H1 (cell line): ENCODE data around the gene MUC4. TPM values are rescaled to one million over a fixed set of nuclear protein-coding genes. Genes with fewer than 3 reads are reported as not detected.
A peak's percentile ranks its signal among the peaks of the same experiment; 100 is the strongest.

Source experiments
- CTCF ChIA-PET: fragments of 300-600 bp; sonication (Branson Sonifier 250); formaldehyde crosslinking; loops from one replicate; lab custom pipeline; 2021; ENCODE audit not compliant: partially characterized antibody; lab: Charles Lee
- POLR2A ChIA-PET: fragments of 300-600 bp; sonication (Branson Sonifier 250); formaldehyde crosslinking; loops from one replicate; lab custom pipeline; 2021; ENCODE audit warnings: inconsistent platforms; ENCODE audit not compliant: partially characterized antibody; lab: Charles Lee
- DNase-seq, 2 experiments: peaks; one replicate each; pipeline versions ENCODE4 v3.0.0 to v3.0.0-alpha.2; 2010 to 2022; ENCODE audit warnings: low spot score in 2 of 2, low read depth in 1 of 2, mixed read lengths in 1 of 2
- FAIRE-seq: peaks from 2 replicates; lab custom pipeline; 2011; peaks lifted over from hg19 to GRCh38; lab: Jason Lieb, UNC
- H2AFZ ChIP-seq: 2 replicates; pipeline ENCODE4 v1.8.1; 2012; ENCODE audit warnings: low read length, inconsistent platforms
- H2AK5ac ChIP-seq: 2 replicates; pipeline ENCODE4 v1.6.1; 2013; ENCODE audit warnings: low read depth, low read length
- H2BK120ac ChIP-seq: replicated peaks from 2 replicates; pipeline ENCODE3; 2013; ENCODE audit warnings: low read depth, low read length, inconsistent platforms
- H2BK12ac ChIP-seq: 2 replicates; pipeline ENCODE4 v1.6.1; 2013; ENCODE audit warnings: low read depth, low read length
- H2BK15ac ChIP-seq: 2 replicates; pipeline ENCODE4 v1.6.1; 2013; ENCODE audit warnings: low read length
- H2BK20ac ChIP-seq: 2 replicates; pipeline ENCODE4 v1.6.1; 2013; ENCODE audit warnings: low read length
- H2BK5ac ChIP-seq: 2 replicates; pipeline ENCODE4 v1.6.1; 2013; ENCODE audit warnings: low read depth, low read length
- H3K14ac ChIP-seq: 2 replicates; pipeline ENCODE4 v1.6.1; 2013; ENCODE audit warnings: inconsistent platforms; ENCODE audit not compliant: insufficient read length
- H3K18ac ChIP-seq: 2 replicates; pipeline ENCODE4 v1.6.1; 2013; ENCODE audit warnings: low read length; ENCODE audit errors: extremely low read depth
- H3K23ac ChIP-seq: 2 replicates; pipeline ENCODE4 v1.6.1; 2013; ENCODE audit warnings: inconsistent platforms; ENCODE audit not compliant: insufficient read length
- H3K23me2 ChIP-seq: 2 replicates; pipeline ENCODE4 v1.6.1; 2013; ENCODE audit warnings: low read depth, low read length
- H3K27ac ChIP-seq: 2 replicates; pipeline ENCODE4 v1.6.1; 2011; ENCODE audit warnings: low read depth, low read length, inconsistent platforms
- H3K27me3 ChIP-seq, 4 experiments: replicated peaks in 1 of 4; 1 replicate in 1 of 4; 2 replicates in 3 of 4; pipeline versions ENCODE4 v1.6.1 to v1.8.1; 2011 to 2013; ENCODE audit warnings: low read length in 3 of 4, mild to moderate bottlenecking in 3 of 4, inconsistent platforms in 2 of 4, mixed read lengths in 2 of 4, moderate library complexity in 1 of 4; ENCODE audit not compliant: control insufficient read depth in 3 of 4, insufficient read depth in 3 of 4; ENCODE audit errors: extremely low read depth in 1 of 4
- H3K36me3 ChIP-seq, 4 experiments: 2 replicates each; pipeline versions ENCODE4 v1.6.1 to v1.8.1; 2011 to 2013; ENCODE audit warnings: mild to moderate bottlenecking in 4 of 4, low read length in 3 of 4, moderate library complexity in 2 of 4, control low read depth in 1 of 4, inconsistent platforms in 1 of 4; ENCODE audit not compliant: insufficient read depth in 4 of 4, control insufficient read depth in 2 of 4
- H3K4ac ChIP-seq: replicated peaks from 2 replicates; pipeline ENCODE3; 2013; ENCODE audit warnings: low read length, low read depth, mixed read lengths, inconsistent platforms; ENCODE audit not compliant: insufficient read length
- H3K4me1 ChIP-seq, 4 experiments: replicated peaks in 1 of 4; 1 replicate in 1 of 4; 2 replicates in 3 of 4; pipeline versions ENCODE4 v1.6.1 to v1.8.1; 2011 to 2013; ENCODE audit warnings: low read length in 3 of 4, inconsistent platforms in 2 of 4, mixed read lengths in 1 of 4; ENCODE audit not compliant: insufficient read depth in 4 of 4, control insufficient read depth in 3 of 4
- H3K4me2 ChIP-seq, 2 experiments: 2 replicates each; pipeline versions ENCODE4 v1.6.1 to v1.8.1; 2011 to 2013; ENCODE audit warnings: low read depth in 2 of 2, low read length in 2 of 2, control low read depth in 1 of 2, inconsistent platforms in 1 of 2, mild to moderate bottlenecking in 1 of 2; ENCODE audit not compliant: insufficient read depth in 1 of 2
- H3K4me3 ChIP-seq, 4 experiments: fragments of 200-600, 300-600 bp in 1 of 4; sonication (generic), shearing (Covaris generic), sonication (Bioruptor Twin) in 1 of 4; 2 replicates each; pipeline versions ENCODE4 v1.5.1 to v1.8.1; 2011 to 2016; ENCODE audit warnings: low read length in 4 of 4, low read depth in 3 of 4, control low read depth in 2 of 4, inconsistent platforms in 2 of 4, mild to moderate bottlenecking in 2 of 4, mixed read lengths in 1 of 4, moderate library complexity in 1 of 4; ENCODE audit not compliant: insufficient read depth in 2 of 4; ENCODE audit errors: extremely low read depth in 1 of 4
- H3K56ac ChIP-seq: replicated peaks from 2 replicates; pipeline ENCODE3; 2013; ENCODE audit warnings: low read depth, mild to moderate bottlenecking, mixed read lengths, low read length, inconsistent platforms; ENCODE audit not compliant: insufficient read length
- H3K79me1 ChIP-seq: 2 replicates; pipeline ENCODE4 v1.6.1; 2013; ENCODE audit warnings: low read depth, low read length, control low read depth
- H3K79me2 ChIP-seq, 2 experiments: 2 replicates each; pipeline versions ENCODE4 v1.6.1 to v1.8.1; 2012 to 2013; ENCODE audit warnings: low read length in 2 of 2, mild to moderate bottlenecking in 2 of 2, inconsistent platforms in 1 of 2; ENCODE audit not compliant: insufficient read depth in 2 of 2, control insufficient read depth in 1 of 2
- H3K9ac ChIP-seq, 4 experiments: replicated peaks in 1 of 4; 1 replicate in 1 of 4; 2 replicates in 3 of 4; pipeline versions ENCODE4 v1.6.1 to v1.8.1; 2011 to 2013; ENCODE audit warnings: low read depth in 3 of 4, low read length in 3 of 4, control low read depth in 2 of 4, mild to moderate bottlenecking in 2 of 4, moderate library complexity in 2 of 4, inconsistent platforms in 1 of 4; ENCODE audit errors: extremely low read depth in 1 of 4
- H3K9me3 ChIP-seq, 2 experiments: 2 replicates each; pipeline versions ENCODE4 v1.6.1 to v1.8.1; 2012 to 2013; ENCODE audit warnings: mild to moderate bottlenecking in 2 of 2, moderate library complexity in 2 of 2, control low read depth in 1 of 2, inconsistent platforms in 1 of 2, low read depth in 1 of 2, low read length in 1 of 2, mixed read lengths in 1 of 2; ENCODE audit not compliant: insufficient read depth in 2 of 2
- H4K20me1 ChIP-seq, 2 experiments: replicated peaks in 1 of 2; 2 replicates each; pipeline versions ENCODE3 to v1.8.1; 2011 to 2013; ENCODE audit warnings: inconsistent platforms in 2 of 2, low read length in 2 of 2, mild to moderate bottlenecking in 1 of 2; ENCODE audit not compliant: insufficient read depth in 2 of 2, control insufficient read depth in 1 of 2
- H4K5ac ChIP-seq: 2 replicates; pipeline ENCODE4 v1.6.1; 2013; ENCODE audit warnings: low read length, low read depth, mixed read lengths, inconsistent platforms; ENCODE audit not compliant: insufficient read length
- H4K8ac ChIP-seq: 2 replicates; pipeline ENCODE4 v1.8.0; 2013; ENCODE audit warnings: mild to moderate bottlenecking, moderate library complexity, low read length, inconsistent platforms; ENCODE audit not compliant: insufficient read depth; ENCODE audit errors: extremely low read depth
- H4K91ac ChIP-seq: replicated peaks from 2 replicates; pipeline ENCODE3; 2013; ENCODE audit warnings: low read length, mixed read lengths, inconsistent platforms; ENCODE audit not compliant: insufficient read length
- CBX8 ChIP-seq: fragments of 300-800, 300-1000 bp; sonication (generic); IDR thresholded peaks from 2 replicates; pipeline ENCODE4 v1.7.1; 2016; ENCODE audit warnings: low read depth, low read length, borderline replicate concordance
- CEBPB ChIP-seq: IDR thresholded peaks from 2 replicates; pipeline ENCODE4 v1.6.1; 2012; ENCODE audit warnings: low read depth, low read length
- KDM5A ChIP-seq: fragments of 200-600 bp; IDR thresholded peaks from 2 replicates; pipeline ENCODE4 v1.7.1; 2012; ENCODE audit warnings: mild to moderate bottlenecking, low read length, inconsistent platforms, mixed read lengths
- NANOG ChIP-seq: IDR thresholded peaks from 2 replicates; pipeline ENCODE4 v1.6.1; 2011; ENCODE audit warnings: low read length, low read depth, mild to moderate bottlenecking, inconsistent platforms; ENCODE audit not compliant: insufficient read depth, poor library complexity, severe bottlenecking
- POLR2AphosphoS5 ChIP-seq: IDR thresholded peaks from 2 replicates; pipeline ENCODE4 v1.6.1; 2011; ENCODE audit warnings: low read depth, low read length
- SIRT6 ChIP-seq: IDR thresholded peaks from one replicate; pipeline ENCODE4 v1.7.1; 2012; ENCODE audit warnings: low read length, inconsistent platforms
- ZNF274 ChIP-seq: IDR thresholded peaks from 2 replicates; pipeline ENCODE4 v1.7.0; 2012; ENCODE audit warnings: low read length, borderline replicate concordance; ENCODE audit errors: extremely low read depth
- WGBS, 2 experiments: shearing (Covaris generic) in 1 of 2; methylation state at CpG; one replicate each; pipeline versions ENCODE4 v1.1.6 to v1.1.7; 2013 to 2015; ENCODE audit warnings: low lambda C conversion rate in 2 of 2, mixed read lengths in 2 of 2, inconsistent platforms in 1 of 2, low coverage in 1 of 2, missing lambda C conversion rate in 1 of 2; ENCODE audit not compliant: insufficient replicate concordance in 2 of 2, insufficient coverage in 1 of 2, insufficient read length in 1 of 2; ENCODE audit errors: extremely low coverage in 1 of 2, missing lambda C conversion rate in 1 of 2; 5-methylcytosine and 5-hydroxymethylcytosine counted together
- polyA plus RNA-seq, 7 experiments: library from polyadenylated mRNA; depleted of rRNA in 3 of 7; stranded (reverse) in 5 of 7; unstranded in 2 of 7; fragments of >200 nt in 5 of 7; fragments of 200-250 nt in 2 of 7; gene quantifications; 1 replicate in 5 of 7; 2 replicates in 1 of 7; 4 replicates in 1 of 7; pipeline versions ENCODE4 v1.2.1 to v1.2.3, GENCODE V29; 2011 to 2013; ENCODE audit warnings: missing spikeins in 2 of 7, mixed read lengths in 2 of 7
- total RNA-seq: library from RNA; stranded (reverse); fragmentation: NEBNext Ultra II Directional; extraction: Animal tissue kit (Norgen Biotek cat#: 25700); gene quantifications from 2 replicates; pipeline ENCODE4 v1.2.1, GENCODE V29; 2021
- TF ChIP-seq, protein P1 (sequence below), 3 experiments: IDR thresholded peaks; 1 replicate in 2 of 3; 2 replicates in 1 of 3; pipeline versions ENCODE4 v1.5.1 to v1.6.1; 2011; ENCODE audit warnings: low read length in 3 of 3, mild to moderate bottlenecking in 3 of 3, inconsistent platforms in 2 of 3, low read depth in 1 of 3, moderate library complexity in 1 of 3; ENCODE audit not compliant: insufficient read depth in 1 of 3; ENCODE audit errors: control extremely low read depth in 1 of 3
- TF ChIP-seq, protein P2 (sequence below): IDR thresholded peaks from 2 replicates; pipeline ENCODE4 v1.6.1; 2011; ENCODE audit warnings: low read depth, mild to moderate bottlenecking, low read length; ENCODE audit not compliant: insufficient read depth

The MUC4 gene
- total and polyA plus RNA-seq, 2 of the 8 experiments (the other 6 are each of a cell fraction or from before 2014, with no cell fraction given): 0.89 to 2.0 TPM

DNA sequence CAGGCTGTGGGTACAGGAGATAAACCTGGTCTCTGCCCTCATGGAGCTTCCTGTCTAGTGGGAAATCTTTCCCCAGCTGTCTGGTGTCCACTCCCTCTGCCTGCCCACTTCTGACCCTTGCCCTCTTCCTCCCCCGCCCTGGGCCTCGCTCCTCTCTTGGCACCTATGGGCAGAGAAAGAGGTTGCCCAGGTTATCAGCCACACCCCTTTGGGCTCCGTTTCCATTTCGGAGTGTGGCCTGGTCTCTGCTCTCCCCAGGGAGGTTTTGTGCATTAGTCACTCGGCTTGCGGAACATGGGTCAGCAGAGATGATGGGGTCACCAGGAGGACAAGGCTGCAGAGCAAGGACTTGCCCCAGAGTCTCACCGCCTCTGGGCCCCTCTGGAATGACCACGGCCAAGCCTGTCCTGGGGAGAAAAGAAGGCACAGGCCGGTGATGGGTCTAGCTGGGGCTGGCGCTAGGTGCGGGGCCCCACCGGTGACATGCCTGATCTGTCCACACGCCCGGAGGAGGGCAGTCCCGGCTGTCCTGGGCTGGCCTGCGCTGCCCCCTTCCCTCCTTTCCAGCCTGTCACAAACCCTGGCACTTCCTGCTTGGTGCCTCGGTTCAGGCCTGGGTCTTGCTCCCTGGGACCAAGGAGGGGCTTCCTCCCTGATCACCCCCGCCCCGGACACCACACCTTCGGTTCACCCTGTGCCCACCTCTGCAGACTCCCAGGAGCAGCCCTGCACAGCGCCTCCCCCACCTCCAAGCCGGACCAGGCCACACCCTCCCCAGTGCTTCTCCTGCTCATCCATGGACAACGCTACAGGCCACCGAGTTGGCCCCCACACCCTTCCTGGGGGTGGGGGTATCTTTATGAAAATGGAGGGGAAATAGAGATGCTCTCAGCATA lies 35.6 kb upstream of the MUC4 start:
- DNase-seq: no peak
- Histone ChIP-seq H2BK120ac (no peak overlapping the region), H4K8ac (peak overlapping the region; percentile 57; the same call in 1 of the 2 replicates), H4K20me1 (no peaks in the 10 kb centered on the region), H3K4me2 (no peak overlapping the region), H3K14ac (no peak overlapping the region), H3K56ac (no peak overlapping the region), H3K4ac (no peak overlapping the region), H3K4me3 (no peak overlapping the region), H2BK5ac (no peak overlapping the region), H3K18ac (no peak overlapping the region), H2BK20ac (no peak overlapping the region), H3K9me3 (no peaks in the 10 kb centered on the region), H2AFZ (no peak overlapping the region), H3K36me3 (no peaks in the 10 kb centered on the region), H3K9ac (no peak overlapping the region), H3K4me1 (no peaks in the 10 kb centered on the region), H4K5ac (no peak overlapping the region), H3K23ac (no peak overlapping the region), H3K79me1 (no peaks in the 10 kb centered on the region), H3K79me2 (no peaks in the 10 kb centered on the region), H2AK5ac (no peak overlapping the region), H3K23me2 (no peaks in the 10 kb centered on the region), H4K91ac (no peak overlapping the region), H3K27me3 (no peaks in the 10 kb centered on the region), H3K27ac (no peak overlapping the region), H2BK15ac (no peak overlapping the region), H2BK12ac (no peak overlapping the region)
- ChIA-PET POLR2A (no interaction called here), CTCF (interaction anchor here (0.9 kb wide), 1 partner anchor 47 kb away, joined by 3 read pairs; no protein-coding TSS in a partner anchor)
- 89% methylated on average over 21 of the region's 24 CpGs; no CpG with 5 or more reads in 1 of the 2 experiments for WGBS, 2 experiments
- no peak for FAIRE-seq
- TF ChIP-seq CEBPB: no peak
- no peak for TF ChIP-seq ZNF274
- no peak for TF ChIP-seq CBX8
- TF ChIP-seq NANOG: no peak
- TF ChIP-seq, protein P1, sequence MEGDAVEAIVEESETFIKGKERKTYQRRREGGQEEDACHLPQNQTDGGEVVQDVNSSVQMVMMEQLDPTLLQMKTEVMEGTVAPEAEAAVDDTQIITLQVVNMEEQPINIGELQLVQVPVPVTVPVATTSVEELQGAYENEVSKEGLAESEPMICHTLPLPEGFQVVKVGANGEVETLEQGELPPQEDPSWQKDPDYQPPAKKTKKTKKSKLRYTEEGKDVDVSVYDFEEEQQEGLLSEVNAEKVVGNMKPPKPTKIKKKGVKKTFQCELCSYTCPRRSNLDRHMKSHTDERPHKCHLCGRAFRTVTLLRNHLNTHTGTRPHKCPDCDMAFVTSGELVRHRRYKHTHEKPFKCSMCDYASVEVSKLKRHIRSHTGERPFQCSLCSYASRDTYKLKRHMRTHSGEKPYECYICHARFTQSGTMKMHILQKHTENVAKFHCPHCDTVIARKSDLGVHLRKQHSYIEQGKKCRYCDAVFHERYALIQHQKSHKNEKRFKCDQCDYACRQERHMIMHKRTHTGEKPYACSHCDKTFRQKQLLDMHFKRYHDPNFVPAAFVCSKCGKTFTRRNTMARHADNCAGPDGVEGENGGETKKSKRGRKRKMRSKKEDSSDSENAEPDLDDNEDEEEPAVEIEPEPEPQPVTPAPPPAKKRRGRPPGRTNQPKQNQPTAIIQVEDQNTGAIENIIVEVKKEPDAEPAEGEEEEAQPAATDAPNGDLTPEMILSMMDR (IDR thresholded peaks at IDR 0.05; ENCODE audit: control extremely low read depth in 1 of 3, insufficient read depth in 1 of 3, low read depth in 1 of 3, low read length in 3 of 3): no peak
- no peak for TF ChIP-seq POLR2AphosphoS5
- TF ChIP-seq, protein P2, sequence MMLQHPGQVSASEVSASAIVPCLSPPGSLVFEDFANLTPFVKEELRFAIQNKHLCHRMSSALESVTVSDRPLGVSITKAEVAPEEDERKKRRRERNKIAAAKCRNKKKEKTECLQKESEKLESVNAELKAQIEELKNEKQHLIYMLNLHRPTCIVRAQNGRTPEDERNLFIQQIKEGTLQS: no peak
- no peak for TF ChIP-seq KDM5A
- no peak for TF ChIP-seq SIRT6
